ENCODE measurements around the gene HPSE2.

DNA sequence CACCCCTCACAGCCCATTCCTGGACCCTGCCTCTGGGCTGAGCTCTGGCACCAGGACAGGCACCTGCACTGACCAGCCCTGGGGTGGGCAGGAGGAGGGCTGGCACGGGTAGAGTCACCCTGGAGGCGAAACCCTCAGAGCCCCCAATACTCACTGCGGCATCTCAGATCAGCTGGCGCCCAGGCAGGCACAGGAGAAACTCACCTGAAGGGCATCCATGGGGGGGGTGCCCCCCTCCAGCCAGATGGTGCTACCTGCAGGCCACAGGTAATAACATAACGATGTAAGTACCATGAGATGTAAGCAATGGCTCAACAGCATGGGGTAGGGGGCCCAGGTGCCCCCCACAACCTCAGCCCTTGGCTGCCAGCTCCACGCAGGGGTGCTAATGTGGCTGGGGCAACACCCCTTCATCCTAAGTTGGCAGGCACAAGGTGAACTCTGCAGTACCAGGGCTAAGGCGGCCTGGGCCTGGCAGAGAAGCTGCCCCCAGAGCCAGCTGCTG is 808.6 kb downstream of the HPSE2 start:
- TF ChIP-seq POLR2AphosphoS5 (IDR thresholded peaks at IDR 0.05; ENCODE audit: low read depth, low read length) (no peak), POLR2A (IDR thresholded peaks at IDR 0.05; ENCODE audit: low read depth, low read length) (no peak), TAF1 (IDR thresholded peaks at IDR 0.05; ENCODE audit: borderline replicate concordance, low read depth, low read length) (no peak)
